ENCODE results near the gene P3H4.

GRCh38 chr17:41799366-41799765 is 12.4 kb downstream of the P3H4 start:
- no peak for TF ChIP-seq POLR2A (IDR thresholded peaks at IDR 0.05)
- TF ChIP-seq POLR2AphosphoS5 (IDR thresholded peaks at IDR 0.05), result no peak
- TF ChIP-seq CTCF (IDR thresholded peaks at IDR 0.05), result no peak
- no peak for TF ChIP-seq EP300 (IDR thresholded peaks at IDR 0.05)

Data from upper lobe of left lung (tissue), 4 donors.